Measurements from ENCODE around the gene ACY1.
"Not testable (repeated sequence)": the region's sequence is repeated elsewhere in the genome, so short reads cannot be mapped to it uniquely, and the experiment has no call there.

Gene ACY1

DNA sequence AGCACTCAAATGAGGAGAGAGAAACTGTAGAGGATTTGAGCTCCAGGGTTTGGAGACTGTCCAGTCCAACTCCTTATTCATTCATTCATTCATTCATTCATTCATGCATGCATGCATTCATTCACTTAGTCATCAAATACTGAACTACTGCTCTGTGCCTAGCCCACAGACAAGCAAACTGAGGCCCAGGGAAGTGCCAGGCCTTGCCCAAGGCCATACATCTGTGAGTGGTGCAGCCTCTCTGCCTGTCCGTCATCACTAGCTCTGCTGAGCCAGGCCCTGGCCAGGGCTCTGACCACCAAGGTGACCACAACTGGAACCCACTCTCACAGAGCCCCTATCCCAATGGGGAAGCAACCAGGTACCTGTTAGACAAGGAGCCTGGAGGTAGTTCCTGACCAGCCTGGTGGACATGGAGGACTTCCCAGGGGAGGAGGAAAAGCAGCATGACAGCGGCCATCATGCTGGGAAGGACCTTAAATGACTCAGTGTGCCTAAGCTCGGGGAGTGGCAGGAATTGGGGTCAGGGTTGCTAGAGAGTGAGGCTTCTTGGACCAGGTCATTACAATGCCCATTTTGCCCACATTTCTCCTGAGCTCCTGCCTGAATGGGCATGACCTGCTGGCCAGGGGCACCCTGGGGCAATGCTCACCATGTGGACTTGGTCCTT is 39.9 kb downstream of the ACY1 start:
- no peak for DNase-seq (ENCODE audit: insufficient read length, low spot score)
- no peak for FAIRE-seq

GRCh38 chr3:52023860-52024764 is 40.8 kb downstream of the ACY1 start:
- peak; percentile 97 for FAIRE-seq
- peak; percentile 79 for DNase-seq (ENCODE audit: insufficient read length, low spot score)

DNA sequence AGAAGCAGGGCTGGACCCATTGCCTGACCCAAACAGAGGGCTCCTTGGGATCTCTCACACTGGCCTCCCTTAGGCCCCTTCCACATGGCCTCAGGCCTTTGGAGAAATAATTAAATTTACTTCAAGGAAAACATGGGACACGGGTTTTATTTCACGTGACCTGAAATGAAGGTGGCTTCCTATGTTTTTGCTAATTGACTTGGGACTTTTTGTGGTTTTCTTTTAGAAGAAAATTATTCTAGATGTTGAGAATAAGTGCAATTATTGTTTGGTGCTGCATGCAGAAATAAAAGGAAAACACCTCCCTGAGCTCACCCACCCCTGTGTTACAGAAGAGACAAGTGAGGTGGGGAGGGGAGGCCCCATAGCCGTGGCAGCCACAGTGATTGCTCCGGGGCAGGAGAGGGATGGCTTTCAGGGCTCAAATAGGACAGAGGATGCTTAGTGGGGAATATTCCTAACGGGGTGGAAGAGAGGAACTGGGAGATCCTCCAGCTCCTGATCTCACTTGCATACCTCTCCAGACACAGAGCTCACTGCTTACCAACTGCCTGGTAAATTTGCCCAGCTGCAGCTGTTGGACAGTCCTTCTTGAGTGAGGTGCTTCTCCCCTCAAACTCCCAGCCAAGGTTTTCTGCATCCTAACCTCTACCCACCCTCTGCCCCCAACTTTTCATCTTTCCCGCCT is 41.6 kb downstream of the ACY1 start:
- peak; percentile 59 for FAIRE-seq
- no peak for DNase-seq (ENCODE audit: insufficient read length, low spot score)

- no peak for DNase-seq (ENCODE audit: insufficient read length, low spot score)
- no peak for FAIRE-seq
Observed at GRCh38 chr3:52025453-52025852, 42.1 kb downstream of the ACY1 start.

DNA sequence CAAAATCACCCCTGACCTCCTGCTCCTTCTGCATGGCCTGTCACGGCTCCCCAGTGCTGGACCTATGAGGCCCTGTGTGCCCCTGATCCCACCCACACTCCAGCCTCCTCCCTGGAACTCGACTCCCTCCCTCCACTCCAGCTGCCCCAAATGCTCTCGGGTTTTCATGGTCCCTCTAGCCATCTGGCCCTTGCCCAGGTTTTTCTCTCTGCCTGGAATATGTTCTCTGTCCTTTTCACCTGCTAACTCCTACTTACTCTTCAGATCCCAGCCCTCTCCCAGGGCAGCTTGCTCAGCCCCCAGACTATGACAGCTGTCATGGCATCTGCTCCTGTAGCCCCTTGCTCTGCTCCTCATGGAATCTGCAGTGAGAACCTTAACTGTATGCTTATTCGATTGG is 42.7 kb downstream of the ACY1 start:
- DNase-seq (ENCODE audit: insufficient read length, low spot score): no peak
- no peak for FAIRE-seq

DNA sequence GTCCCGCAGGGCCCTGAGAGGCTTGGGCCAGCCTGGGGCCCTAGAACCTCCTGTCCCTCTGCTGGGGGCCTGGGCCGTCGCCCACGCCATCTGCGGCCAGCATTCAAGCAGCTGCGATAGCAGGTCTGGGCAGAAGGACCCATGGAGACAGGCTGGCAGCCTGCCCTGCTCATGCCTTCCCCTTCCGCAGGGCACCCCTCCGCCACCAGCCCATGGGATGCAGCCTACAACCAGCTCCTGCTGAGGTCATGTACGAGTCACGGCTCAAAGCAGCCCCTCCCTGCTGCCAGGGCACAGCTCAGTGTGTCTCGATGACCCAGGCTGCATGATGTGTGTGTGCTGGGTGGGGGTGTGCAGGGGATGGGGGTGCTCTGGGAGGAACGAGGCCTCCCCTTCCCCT is 45.2 kb downstream of the ACY1 start:
- FAIRE-seq (no peak), DNase-seq (ENCODE audit: insufficient read length, low spot score) (no peak)

DNA sequence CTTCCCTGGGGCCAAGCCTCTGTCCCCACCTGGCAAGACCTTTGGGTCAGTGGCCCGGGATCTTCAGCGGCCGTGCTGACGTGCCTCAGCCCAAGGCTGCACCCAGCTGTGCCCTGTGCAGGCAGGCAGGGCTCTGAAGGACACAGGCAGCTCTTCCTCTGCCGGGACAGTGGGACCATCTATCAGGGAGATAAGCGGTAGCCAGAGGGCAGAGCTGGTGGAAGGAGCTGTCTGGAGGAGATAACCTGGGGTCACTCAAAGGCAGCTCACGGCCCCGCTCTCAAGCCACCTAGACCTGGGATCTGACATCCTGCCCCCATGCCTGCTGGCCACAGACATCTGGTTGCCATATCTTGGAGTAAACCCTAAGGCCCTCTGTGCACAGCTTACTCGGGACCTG is 45.7 kb downstream of the ACY1 start:
- DNase-seq (ENCODE audit: insufficient read length, low spot score) (no peak), FAIRE-seq (no peak)

DNA sequence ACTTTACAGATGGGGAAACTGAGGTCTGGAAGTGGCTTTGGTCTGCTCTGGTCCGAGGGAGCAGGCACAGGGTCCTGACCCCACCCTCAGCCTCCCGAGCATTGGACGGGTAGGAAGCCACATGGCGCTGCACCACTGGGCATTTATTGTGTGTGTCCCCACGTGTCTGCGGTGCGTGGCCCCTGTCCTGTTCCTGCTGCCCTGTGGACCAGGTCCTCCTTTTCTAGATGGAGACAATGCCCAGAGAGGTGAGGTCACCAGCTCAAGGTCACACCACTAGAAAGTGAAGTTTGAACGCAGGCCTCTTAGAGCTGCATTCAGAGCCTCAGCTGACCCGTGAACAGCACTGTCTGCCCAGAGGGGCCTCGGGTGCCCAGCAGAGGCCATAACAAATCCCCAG is 46.2 kb downstream of the ACY1 start:
- DNase-seq (ENCODE audit: insufficient read length, low spot score) (no peak), FAIRE-seq (no peak)

- FAIRE-seq (no peak), DNase-seq (ENCODE audit: insufficient read length, low spot score) (no peak)
Observed at GRCh38 chr3:52030714-52031310, 47.5 kb downstream of the ACY1 start.

GRCh38 chr3:52031896-52032295 is 48.6 kb downstream of the ACY1 start:
- DNase-seq (ENCODE audit: insufficient read length, low spot score) (no peak), FAIRE-seq (no peak)

DNA sequence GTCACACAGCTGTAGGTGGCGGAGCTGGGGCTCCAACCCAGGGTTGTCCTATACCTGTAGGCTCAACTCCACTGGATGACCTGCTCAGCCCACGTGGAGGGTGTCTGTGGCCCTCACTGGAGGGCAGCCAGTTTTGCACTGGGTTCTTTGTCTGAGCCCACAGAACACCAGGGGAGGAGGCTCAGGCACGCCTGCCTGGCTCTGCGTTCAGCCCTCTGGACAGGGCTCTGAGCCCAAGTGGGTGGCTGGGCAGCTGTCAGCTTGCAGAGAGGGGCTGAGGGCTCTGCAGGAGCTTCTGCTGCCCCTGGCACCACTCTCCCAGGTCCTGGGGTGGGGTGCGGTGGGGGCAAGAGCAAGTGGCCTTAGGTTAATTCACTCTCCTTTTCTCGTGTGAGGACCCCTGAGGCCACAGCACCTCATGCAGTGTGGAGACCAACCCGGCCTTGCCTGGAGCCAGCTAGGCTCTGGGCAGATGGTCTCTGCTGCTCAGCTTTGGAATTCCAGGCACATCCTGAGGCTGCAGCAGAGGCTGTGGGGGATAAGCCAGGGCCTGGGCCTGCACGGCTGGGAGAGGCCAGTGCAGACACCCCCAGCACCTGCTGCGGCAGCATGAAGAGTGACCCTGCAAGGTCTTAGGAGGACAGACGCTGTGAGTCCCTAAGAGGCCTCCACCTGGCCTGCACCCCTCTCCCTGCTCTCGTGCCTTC is 49.5 kb downstream of the ACY1 start:
- no peak for DNase-seq (ENCODE audit: insufficient read length, low spot score)
- no peak for FAIRE-seq

DNA sequence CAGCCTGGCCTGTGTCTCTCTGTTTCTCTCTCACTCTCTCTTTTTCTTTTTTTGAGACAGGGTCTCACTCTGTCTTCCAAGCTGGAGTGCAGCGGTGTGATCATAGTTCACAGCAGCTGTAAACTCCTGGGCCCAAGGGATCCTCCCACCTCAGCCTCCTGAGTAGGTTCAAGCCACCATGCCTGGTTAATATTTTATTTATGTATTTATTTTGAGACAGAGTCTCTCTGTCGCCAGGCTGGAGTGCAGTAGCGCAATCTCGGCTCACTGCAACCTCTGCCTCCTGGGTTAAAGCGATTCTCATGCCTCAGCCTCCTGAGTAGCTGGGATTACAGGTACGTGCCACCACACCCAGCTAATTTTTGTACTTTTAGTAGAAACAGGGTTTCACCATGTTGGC is 50.4 kb downstream of the ACY1 start:
- FAIRE-seq; DNase-seq (ENCODE audit: insufficient read length, low spot score): not testable (repeated sequence)

GRCh38 chr3:52034212-52034611 is 50.9 kb downstream of the ACY1 start:
- no peak for DNase-seq (ENCODE audit: insufficient read length, low spot score)
- FAIRE-seq: no peak

DNA sequence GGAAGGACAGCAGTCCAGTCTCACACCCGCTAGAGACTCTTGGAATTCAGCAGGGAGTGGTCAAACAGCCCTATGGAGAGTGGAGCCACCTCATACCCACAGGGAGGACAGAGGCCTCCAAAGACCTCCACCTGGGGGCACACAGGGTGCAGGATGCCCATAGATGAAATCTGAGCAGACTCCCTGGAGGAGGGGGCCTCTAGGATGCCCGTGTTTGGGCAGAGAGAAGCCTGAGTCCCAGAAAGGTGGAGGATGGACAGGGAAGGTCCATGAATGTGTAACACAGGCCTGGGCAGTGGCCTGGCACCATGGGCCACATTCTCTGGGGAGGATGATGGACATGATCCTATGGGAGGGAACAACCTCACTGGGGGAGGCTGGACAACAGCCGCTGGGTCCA is 51.3 kb downstream of the ACY1 start:
- DNase-seq (ENCODE audit: insufficient read length, low spot score) (no peak), FAIRE-seq (no peak)

- FAIRE-seq (peak; percentile 28), DNase-seq (ENCODE audit: insufficient read length, low spot score) (no peak)
Observed at GRCh38 chr3:52036222-52036694, 52.9 kb downstream of the ACY1 start.

GRCh38 chr3:52036829-52037228 is 53.5 kb downstream of the ACY1 start:
- FAIRE-seq: no peak
- no peak for DNase-seq (ENCODE audit: insufficient read length, low spot score)

- DNase-seq (ENCODE audit: insufficient read length, low spot score): no peak
- no peak for FAIRE-seq
Observed at GRCh38 chr3:52037291-52037690, 54.0 kb downstream of the ACY1 start.

DNA sequence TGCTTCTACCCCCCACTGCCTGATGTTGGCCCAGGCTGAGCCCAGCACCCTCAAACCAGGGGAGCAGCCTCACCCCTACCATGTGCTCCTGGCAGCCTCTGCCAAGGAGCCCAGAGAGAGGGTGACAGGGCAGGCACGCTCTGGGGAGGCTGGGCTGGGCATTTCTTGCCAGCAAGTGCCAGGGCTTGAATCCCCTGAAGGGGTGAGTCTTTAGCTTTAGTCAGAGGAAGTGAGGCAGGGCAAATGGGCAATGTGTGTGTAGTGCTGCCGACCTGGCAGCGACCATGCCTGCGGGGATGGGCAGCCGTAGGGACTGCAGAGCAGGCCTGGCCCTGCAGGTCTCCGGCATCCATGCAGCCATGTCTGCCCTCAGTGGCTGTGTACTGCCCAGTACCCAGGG is 54.9 kb downstream of the ACY1 start:
- DNase-seq (ENCODE audit: insufficient read length, low spot score): no peak

More for the DNA sequence above, 54.9 kb downstream of the ACY1 start:
- no peak for FAIRE-seq

All from GM19239 (cell line).